ENCODE measurements around the gene PRDM16.

DNA sequence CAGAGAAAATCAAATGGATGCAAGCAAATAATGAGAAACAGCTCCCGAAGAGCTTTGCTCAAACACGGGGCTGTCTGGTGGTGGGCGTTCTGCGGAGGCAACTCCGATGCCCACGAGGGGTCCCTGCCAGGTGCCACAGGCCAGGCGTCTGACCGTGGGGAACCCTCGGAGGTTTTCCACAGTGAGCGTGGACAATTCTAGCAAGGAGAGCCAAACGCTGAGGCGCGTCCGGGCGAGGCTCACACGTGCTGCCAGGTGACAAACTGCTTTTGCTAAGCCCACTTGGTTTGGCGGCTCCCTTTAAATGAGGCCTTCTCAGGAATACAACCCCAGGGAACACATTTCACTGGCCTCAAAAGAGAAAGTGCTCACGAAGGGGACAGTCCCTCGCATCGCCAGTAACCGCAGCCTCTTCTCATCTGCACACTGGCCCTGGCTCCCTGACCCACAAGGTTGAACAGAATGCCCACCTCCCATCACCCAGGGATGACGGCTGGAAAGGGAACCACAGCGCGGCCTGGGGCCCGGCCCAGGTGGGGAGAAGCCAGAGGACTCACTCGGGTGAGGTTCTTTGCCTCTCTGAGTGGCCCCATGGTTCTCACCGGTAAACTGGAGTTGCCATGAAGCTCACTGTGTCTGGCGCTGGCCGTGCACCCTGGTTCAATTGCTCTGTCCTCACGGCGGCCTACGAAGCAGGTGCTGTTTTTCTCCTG lies 97.4 kb downstream of the PRDM16 start:
- TF ChIP-seq, protein P1, sequence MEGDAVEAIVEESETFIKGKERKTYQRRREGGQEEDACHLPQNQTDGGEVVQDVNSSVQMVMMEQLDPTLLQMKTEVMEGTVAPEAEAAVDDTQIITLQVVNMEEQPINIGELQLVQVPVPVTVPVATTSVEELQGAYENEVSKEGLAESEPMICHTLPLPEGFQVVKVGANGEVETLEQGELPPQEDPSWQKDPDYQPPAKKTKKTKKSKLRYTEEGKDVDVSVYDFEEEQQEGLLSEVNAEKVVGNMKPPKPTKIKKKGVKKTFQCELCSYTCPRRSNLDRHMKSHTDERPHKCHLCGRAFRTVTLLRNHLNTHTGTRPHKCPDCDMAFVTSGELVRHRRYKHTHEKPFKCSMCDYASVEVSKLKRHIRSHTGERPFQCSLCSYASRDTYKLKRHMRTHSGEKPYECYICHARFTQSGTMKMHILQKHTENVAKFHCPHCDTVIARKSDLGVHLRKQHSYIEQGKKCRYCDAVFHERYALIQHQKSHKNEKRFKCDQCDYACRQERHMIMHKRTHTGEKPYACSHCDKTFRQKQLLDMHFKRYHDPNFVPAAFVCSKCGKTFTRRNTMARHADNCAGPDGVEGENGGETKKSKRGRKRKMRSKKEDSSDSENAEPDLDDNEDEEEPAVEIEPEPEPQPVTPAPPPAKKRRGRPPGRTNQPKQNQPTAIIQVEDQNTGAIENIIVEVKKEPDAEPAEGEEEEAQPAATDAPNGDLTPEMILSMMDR (conservative IDR thresholded peaks at IDR 0.05; ENCODE audit: low read depth in 2 of 2), result no peak
- TF ChIP-seq EZH2 (IDR thresholded peaks at IDR 0.05; ENCODE audit: low read depth, unreplicated experiment), result no peak
- TF ChIP-seq ZNF331 (CRISPR knock-in tag; IDR thresholded peaks at IDR 0.05; ENCODE audit: low read depth), result no peak
- no peak for TF ChIP-seq POLR2AphosphoS5 (IDR thresholded peaks at IDR 0.05; ENCODE audit: low read depth)
- TF ChIP-seq, protein P2, sequence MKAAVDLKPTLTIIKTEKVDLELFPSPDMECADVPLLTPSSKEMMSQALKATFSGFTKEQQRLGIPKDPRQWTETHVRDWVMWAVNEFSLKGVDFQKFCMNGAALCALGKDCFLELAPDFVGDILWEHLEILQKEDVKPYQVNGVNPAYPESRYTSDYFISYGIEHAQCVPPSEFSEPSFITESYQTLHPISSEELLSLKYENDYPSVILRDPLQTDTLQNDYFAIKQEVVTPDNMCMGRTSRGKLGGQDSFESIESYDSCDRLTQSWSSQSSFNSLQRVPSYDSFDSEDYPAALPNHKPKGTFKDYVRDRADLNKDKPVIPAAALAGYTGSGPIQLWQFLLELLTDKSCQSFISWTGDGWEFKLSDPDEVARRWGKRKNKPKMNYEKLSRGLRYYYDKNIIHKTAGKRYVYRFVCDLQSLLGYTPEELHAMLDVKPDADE (IDR thresholded peaks at IDR 0.05), result no peak
- TF ChIP-seq, protein P3, sequence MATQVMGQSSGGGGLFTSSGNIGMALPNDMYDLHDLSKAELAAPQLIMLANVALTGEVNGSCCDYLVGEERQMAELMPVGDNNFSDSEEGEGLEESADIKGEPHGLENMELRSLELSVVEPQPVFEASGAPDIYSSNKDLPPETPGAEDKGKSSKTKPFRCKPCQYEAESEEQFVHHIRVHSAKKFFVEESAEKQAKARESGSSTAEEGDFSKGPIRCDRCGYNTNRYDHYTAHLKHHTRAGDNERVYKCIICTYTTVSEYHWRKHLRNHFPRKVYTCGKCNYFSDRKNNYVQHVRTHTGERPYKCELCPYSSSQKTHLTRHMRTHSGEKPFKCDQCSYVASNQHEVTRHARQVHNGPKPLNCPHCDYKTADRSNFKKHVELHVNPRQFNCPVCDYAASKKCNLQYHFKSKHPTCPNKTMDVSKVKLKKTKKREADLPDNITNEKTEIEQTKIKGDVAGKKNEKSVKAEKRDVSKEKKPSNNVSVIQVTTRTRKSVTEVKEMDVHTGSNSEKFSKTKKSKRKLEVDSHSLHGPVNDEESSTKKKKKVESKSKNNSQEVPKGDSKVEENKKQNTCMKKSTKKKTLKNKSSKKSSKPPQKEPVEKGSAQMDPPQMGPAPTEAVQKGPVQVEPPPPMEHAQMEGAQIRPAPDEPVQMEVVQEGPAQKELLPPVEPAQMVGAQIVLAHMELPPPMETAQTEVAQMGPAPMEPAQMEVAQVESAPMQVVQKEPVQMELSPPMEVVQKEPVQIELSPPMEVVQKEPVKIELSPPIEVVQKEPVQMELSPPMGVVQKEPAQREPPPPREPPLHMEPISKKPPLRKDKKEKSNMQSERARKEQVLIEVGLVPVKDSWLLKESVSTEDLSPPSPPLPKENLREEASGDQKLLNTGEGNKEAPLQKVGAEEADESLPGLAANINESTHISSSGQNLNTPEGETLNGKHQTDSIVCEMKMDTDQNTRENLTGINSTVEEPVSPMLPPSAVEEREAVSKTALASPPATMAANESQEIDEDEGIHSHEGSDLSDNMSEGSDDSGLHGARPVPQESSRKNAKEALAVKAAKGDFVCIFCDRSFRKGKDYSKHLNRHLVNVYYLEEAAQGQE (IDR thresholded peaks at IDR 0.05; ENCODE audit: unreplicated experiment), result no peak

Data from GM23338 (cell line).